Measurements from ENCODE around the gene FAM236C.
"Not testable (repeated sequence)": the region's sequence is repeated elsewhere in the genome, so short reads cannot be mapped to it uniquely, and the experiment has no call there.

GRCh38 chrX:72943819-72944169 is 31.4 kb downstream of the FAM236C start, which contains the start of gene DMRTC1:
- TF ChIP-seq EZH2 (IDR thresholded peaks at IDR 0.05; ENCODE audit: low read length); CTCF (optimal IDR thresholded peaks at IDR 0.05 in 1 of 3, IDR thresholded peaks at IDR 0.05 in 1 of 3, conservative IDR thresholded peaks at IDR 0.05 in 1 of 3; ENCODE audit: extremely low read depth in 1 of 3, insufficient read depth in 2 of 3, low read length in 3 of 3): not testable (repeated sequence)

Data from keratinocyte (primary cell).